Natural killer cell (primary cell): ENCODE data around the gene RPRD1B. TPM values are rescaled to one million over a fixed set of nuclear protein-coding genes. Genes with fewer than 3 reads are reported as not detected.

Source experiments
- ATAC-seq, 3 donors: fragments of 150-1000 bp in 2 of 3; fragments of 200-7000 bp in 1 of 3; cut with Tn5 transposase; 1 replicate in 1 of 3; 2 replicates in 2 of 3; pipeline ENCODE4 v1.10.0; 2021; ENCODE audit warnings: mild to moderate bottlenecking in 2 of 3, moderate library complexity in 2 of 3
- DNase-seq, 2 donors: peaks; one replicate each; pipeline versions ENCODE4 v3.0.0 to v3.0.0-alpha.2; 2013 to 2021; ENCODE audit warnings: mixed read lengths in 1 of 2
- H3K27ac ChIP-seq: one replicate; pipeline ENCODE4 v1.5.1; 2013; ENCODE audit warnings: mild to moderate bottlenecking, low read length
- H3K27me3 ChIP-seq: one replicate; pipeline ENCODE4 v1.6.1; 2013; ENCODE audit warnings: low read length; ENCODE audit not compliant: control insufficient read depth, insufficient read depth
- H3K36me3 ChIP-seq: one replicate; pipeline ENCODE4 v1.6.1; 2013; ENCODE audit warnings: low read length; ENCODE audit not compliant: control insufficient read depth, insufficient read depth
- H3K4me1 ChIP-seq: one replicate; pipeline ENCODE4 v1.6.1; 2013; ENCODE audit warnings: low read length; ENCODE audit not compliant: control insufficient read depth, insufficient read depth
- H3K4me3 ChIP-seq: one replicate; pipeline ENCODE4 v1.5.1; 2013; ENCODE audit warnings: low read length
- H3K9me3 ChIP-seq: one replicate; pipeline ENCODE4 v1.6.1; 2013; ENCODE audit warnings: low read length; ENCODE audit not compliant: control insufficient read depth, insufficient read depth
- H3K27ac Mint-ChIP-seq, 2 donors: one replicate each; pipeline ENCODE4 v1.8.0; 2022; ENCODE audit warnings: mild to moderate bottlenecking in 2 of 2, mixed read lengths in 2 of 2, moderate library complexity in 1 of 2
- H3K27me3 Mint-ChIP-seq, 2 donors: one replicate each; pipeline ENCODE4 v1.8.0; 2022; ENCODE audit warnings: low read depth in 2 of 2, mixed read lengths in 2 of 2
- H3K36me3 Mint-ChIP-seq: one replicate; pipeline ENCODE4 v1.8.0; 2022; ENCODE audit warnings: mixed read lengths
- H3K4me1 Mint-ChIP-seq, 2 donors: one replicate each; pipeline ENCODE4 v1.8.0; 2022; ENCODE audit warnings: mixed read lengths in 2 of 2
- H3K4me3 Mint-ChIP-seq: one replicate; pipeline ENCODE4 v1.8.0; 2022; ENCODE audit warnings: mild to moderate bottlenecking, moderate library complexity, mixed read lengths
- H3K9me3 Mint-ChIP-seq, 2 donors: one replicate each; pipeline ENCODE4 v1.8.0; 2022; ENCODE audit warnings: mixed read lengths in 2 of 2
- CTCF ChIP-seq: fragments of 200-600 bp; IDR thresholded peaks from one replicate; pipeline ENCODE4 v1.8.0; 2022; ENCODE audit warnings: antibody characterized with exemption
- WGBS: methylation state at CpG from one replicate; pipeline ENCODE4 v1.1.7; 2013; ENCODE audit warnings: missing lambda C conversion rate; ENCODE audit not compliant: insufficient coverage; 5-methylcytosine and 5-hydroxymethylcytosine counted together
- intact Hi-C: fragments of 100-400 bp; cut with micrococcal nuclease; formaldehyde crosslinking; loops from one replicate; pipeline ENCODE4 v1.14.2; 2022
- total RNA-seq, 4 donors: library from RNA; stranded (reverse); fragments of 120-200 nt in 1 of 4; gene quantifications; one replicate each; pipeline versions ENCODE4 v1.2.3 to v1.2.4, GENCODE V29; 2013 to 2022

RPRD1B gene
- total RNA-seq, 3 donors from 2014 or later (not counting 1 experiment from before 2014, with no cell fraction given) = 75.8 to 87.3 (median 77.6) TPM

- 93% methylated on average over 2 of the region's 3 CpGs for WGBS
- H3K4me1 ChIP-seq = no peaks in the 10 kb centered on the region
- H3K4me1 Mint-ChIP-seq = peaks cover 28 to 29% of the 10 kb centered on the region in 2 donors
- no peak overlapping the region for H3K4me3 ChIP-seq
- H3K36me3 Mint-ChIP-seq = no peaks in the 10 kb centered on the region
- no peaks in the 10 kb centered on the region for H3K27me3 ChIP-seq
- DNase-seq (no peak), ATAC-seq (no peak)
- no peak overlapping the region for H3K27ac ChIP-seq
- intact Hi-C loops = no loop called here
- peaks cover 57% of the 10 kb centered on the region for H3K36me3 ChIP-seq
- no peak for TF ChIP-seq CTCF
- no peak overlapping the region for H3K27ac Mint-ChIP-seq
- no peak overlapping the region for H3K4me3 Mint-ChIP-seq
- H3K9me3 ChIP-seq = no peaks in the 10 kb centered on the region
- no peaks in the 10 kb centered on the region for H3K27me3 Mint-ChIP-seq
- no peaks in the 10 kb centered on the region for H3K9me3 Mint-ChIP-seq
Measured at GRCh38 chr20:38044685-38045084, 11.1 kb downstream of the RPRD1B start.

DNA sequence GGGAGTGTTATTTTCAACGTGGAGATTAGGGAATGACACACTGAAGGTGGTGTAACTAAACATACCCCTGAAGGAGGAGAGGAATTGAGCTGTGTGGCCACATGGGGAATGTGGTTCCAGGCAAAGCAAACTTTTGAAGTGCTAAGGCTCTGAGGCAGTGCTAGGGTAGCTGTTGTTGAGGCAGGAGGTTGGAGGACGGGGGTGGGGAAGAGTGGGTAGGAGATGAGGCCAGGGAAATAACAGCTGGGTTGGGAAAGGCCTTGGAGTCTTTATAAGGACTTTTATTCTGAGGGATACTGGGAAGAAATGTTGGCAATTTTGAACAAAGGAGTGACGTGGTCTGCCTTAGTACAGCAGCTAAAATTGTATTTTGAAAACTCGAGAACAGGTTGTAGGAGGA is 13.0 kb downstream of the RPRD1B start:
- no peaks in the 10 kb centered on the region for H3K36me3 Mint-ChIP-seq
- Histone ChIP-seq H3K4me1 (no peaks in the 10 kb centered on the region), H3K4me3 (no peak overlapping the region), H3K36me3 (peaks cover 63% of the 10 kb centered on the region), H3K27me3 (no peaks in the 10 kb centered on the region), H3K27ac (no peak overlapping the region), H3K9me3 (no peaks in the 10 kb centered on the region)
- H3K9me3 Mint-ChIP-seq = no peaks in the 10 kb centered on the region
- WGBS = 90% methylated on average over 4 of the region's 4 CpGs
- peaks cover 23 to 38% of the 10 kb centered on the region in 2 donors for H3K4me1 Mint-ChIP-seq
- TF ChIP-seq CTCF = no peak
- no peak for ATAC-seq
- H3K4me3 Mint-ChIP-seq = no peak overlapping the region
- H3K27ac Mint-ChIP-seq = peak overlapping the region; percentile 14 to 44
- intact Hi-C loops = no loop called here
- DNase-seq = no peak
- no peaks in the 10 kb centered on the region for H3K27me3 Mint-ChIP-seq

- no peak overlapping the region for H3K4me3 ChIP-seq
- Mint-ChIP-seq H3K36me3 (no peaks in the 10 kb centered on the region), H3K27me3 (no peaks in the 10 kb centered on the region), H3K4me1 (peaks cover 24 to 33% of the 10 kb centered on the region in 2 donors), H3K9me3 (no peaks in the 10 kb centered on the region), H3K4me3 (no peak overlapping the region), H3K27ac (peak overlapping the region in 1 of 2 donors; percentile 17)
- H3K27ac ChIP-seq = no peak overlapping the region
- H3K4me1 ChIP-seq = no peaks in the 10 kb centered on the region
- H3K36me3 ChIP-seq = peaks cover 51% of the 10 kb centered on the region
- DNase-seq (no peak), ATAC-seq (no peak)
- H3K27me3 ChIP-seq = no peaks in the 10 kb centered on the region
- H3K9me3 ChIP-seq = no peaks in the 10 kb centered on the region
- TF ChIP-seq CTCF = no peak
- 91% methylated on average over 3 of the region's 3 CpGs for WGBS
- intact Hi-C loops = no loop called here
Measured at GRCh38 chr20:38049800-38050199, 16.3 kb downstream of the RPRD1B start.

GRCh38 chr20:38050686-38051085 is 17.1 kb downstream of the RPRD1B start:
- no peaks in the 10 kb centered on the region for H3K9me3 Mint-ChIP-seq
- no peak for DNase-seq
- ATAC-seq = no peak
- H3K4me1 ChIP-seq = no peaks in the 10 kb centered on the region
- H3K4me1 Mint-ChIP-seq = peaks cover 29 to 37% of the 10 kb centered on the region in 2 donors
- intact Hi-C loops = no loop called here
- TF ChIP-seq CTCF = no peak
- no CpG with 5 or more reads among the region's 1 CpG for WGBS
- H3K4me3 Mint-ChIP-seq = no peak overlapping the region
- H3K36me3 ChIP-seq = peaks cover 48% of the 10 kb centered on the region
- no peaks in the 10 kb centered on the region for H3K27me3 ChIP-seq
- H3K27ac Mint-ChIP-seq = peak overlapping the region in 1 of 2 donors; percentile 17
- H3K4me3 ChIP-seq = no peak overlapping the region
- no peak overlapping the region for H3K27ac ChIP-seq
- H3K27me3 Mint-ChIP-seq = no peaks in the 10 kb centered on the region
- H3K36me3 Mint-ChIP-seq = no peaks in the 10 kb centered on the region
- H3K9me3 ChIP-seq = no peaks in the 10 kb centered on the region
